ENCODE results near the gene LRRC41. TPM values are rescaled to one million over a fixed set of nuclear protein-coding genes. Genes with fewer than 3 reads are reported as not detected.

Gene LRRC41
- 52.9 and 68.6 TPM in 2 replicates for polyA plus RNA-seq
- 68.2 and 75.2 TPM in 2 replicates for polyA minus RNA-seq

- Histone ChIP-seq H3K79me2 (replicated peaks; ENCODE audit: insufficient read depth, low read length) (peaks cover 82% of the 10 kb centered on the region), H3K27ac (ENCODE audit: low read length) (peak within 1 kb of the TSS; percentile 93), H3K9ac (ENCODE audit: low read length) (peak within 1 kb of the TSS; percentile 99), H3K27me3 (ENCODE audit: insufficient read depth, low read depth, low read length) (no peaks in the 10 kb centered on the region), H3K36me3 (ENCODE audit: insufficient read depth, low read length) (no peaks in the 10 kb centered on the region), H3K4me3 (ENCODE audit: low read length) (peak within 1 kb of the TSS; percentile 99), H2AFZ (ENCODE audit: low read depth, low read length) (peak within 1 kb of the TSS; percentile 60), H3K4me2 (ENCODE audit: low read length) (peak within 1 kb of the TSS; percentile 82), H3K9me3 (ENCODE audit: low read length) (no peaks in the 10 kb centered on the region), H4K20me1 (ENCODE audit: insufficient read depth) (no peaks in the 10 kb centered on the region), H3K9me2 (ENCODE audit: insufficient read depth, low read length) (no peaks in the 10 kb centered on the region), H3F3A (ENCODE audit: insufficient read depth, low read length, poor library complexity, severe bottlenecking) (no peaks in the 10 kb centered on the region)
- TF ChIP-seq SMC3 (conservative IDR thresholded peaks at IDR 0.05; ENCODE audit: poor library complexity) (no peak), RAD21 (conservative IDR thresholded peaks at IDR 0.05) (no peak), CTCF (IDR thresholded peaks at IDR 0.05; ENCODE audit: poor library complexity, severe bottlenecking) (peak; percentile 41), EP300 (conservative IDR thresholded peaks at IDR 0.05; ENCODE audit: poor library complexity, severe bottlenecking) (peak; percentile 58), MXI1 (conservative IDR thresholded peaks at IDR 0.05; ENCODE audit: poor library complexity, severe bottlenecking) (peak; percentile 95), POLR2AphosphoS5 (IDR thresholded peaks at IDR 0.05) (peak; percentile 98), EZH2 (IDR thresholded peaks at IDR 0.05; ENCODE audit: borderline replicate concordance, insufficient read depth, low read length, poor library complexity, severe bottlenecking) (no peak), REST (IDR thresholded peaks at IDR 0.05; ENCODE audit: borderline replicate concordance) (peak; percentile 77), TAF1 (IDR thresholded peaks at IDR 0.05; ENCODE audit: low read depth) (peak; percentile 95)
These were observed at the start of gene LRRC41, which contains the start of gene UQCRH for GRCh38 chr1:46303038-46303871. TSS of gene LRRC41 (minus strand) at chr1:46303616. CDS start at chr1:46303322, 294 bp downstream. TSS of gene UQCRH (plus strand) at chr1:46303698. CDS start at chr1:46303767, 69 bp downstream.

GRCh38 chr1:46352363-46352762, 48.9 kb upstream of the LRRC41 start:
- Histone ChIP-seq H3K36me3 (ENCODE audit: insufficient read depth, low read length) (peaks cover 4% of the 10 kb centered on the region), H3K4me2 (ENCODE audit: low read length) (no peak overlapping the region), H2AFZ (ENCODE audit: low read depth, low read length) (no peak overlapping the region), H3K27me3 (ENCODE audit: insufficient read depth, low read depth, low read length) (no peaks in the 10 kb centered on the region), H3K9me2 (ENCODE audit: insufficient read depth, low read length) (no peaks in the 10 kb centered on the region), H3F3A (ENCODE audit: insufficient read depth, low read length, poor library complexity, severe bottlenecking) (no peaks in the 10 kb centered on the region), H3K27ac (ENCODE audit: low read length) (no peak overlapping the region), H4K20me1 (ENCODE audit: insufficient read depth) (no peaks in the 10 kb centered on the region), H3K79me2 (replicated peaks; ENCODE audit: insufficient read depth, low read length) (no peaks in the 10 kb centered on the region), H3K4me3 (ENCODE audit: low read length) (no peak overlapping the region), H3K9me3 (ENCODE audit: low read length) (no peaks in the 10 kb centered on the region), H3K9ac (ENCODE audit: low read length) (no peak overlapping the region)
- TF ChIP-seq EP300 (conservative IDR thresholded peaks at IDR 0.05; ENCODE audit: poor library complexity, severe bottlenecking) (no peak), REST (IDR thresholded peaks at IDR 0.05; ENCODE audit: borderline replicate concordance) (no peak), MXI1 (conservative IDR thresholded peaks at IDR 0.05; ENCODE audit: poor library complexity, severe bottlenecking) (no peak), CTCF (IDR thresholded peaks at IDR 0.05; ENCODE audit: poor library complexity, severe bottlenecking) (no peak), EZH2 (IDR thresholded peaks at IDR 0.05; ENCODE audit: borderline replicate concordance, insufficient read depth, low read length, poor library complexity, severe bottlenecking) (no peak), TAF1 (IDR thresholded peaks at IDR 0.05; ENCODE audit: low read depth) (no peak), RAD21 (conservative IDR thresholded peaks at IDR 0.05) (no peak), SMC3 (conservative IDR thresholded peaks at IDR 0.05; ENCODE audit: poor library complexity) (no peak), POLR2AphosphoS5 (IDR thresholded peaks at IDR 0.05) (no peak)

All from neural cell (in vitro differentiated cells).